SK-N-SH (cell line): ENCODE results near the gene PALLD. TPM values are rescaled to one million over a fixed set of nuclear protein-coding genes. Genes with fewer than 3 reads are reported as not detected.

Source experiments
- CTCF ChIA-PET: fragments of 300-600, 350-600 bp; formaldehyde crosslinking; extraction: SDS; loops from one replicate; lab custom pipeline; 2021; lab: Yijun Ruan, JAX
- POLR2A ChIA-PET: fragments of 350-600 bp; sonication (Branson Sonifier 250); formaldehyde crosslinking; extraction: SDS; loops from one replicate; lab custom pipeline; 2020; ENCODE audit warnings: antibody characterized with exemption, inconsistent platforms; lab: Yijun Ruan, JAX
- DNase-seq: peaks from one replicate; pipeline ENCODE4 v3.0.0; 2012
- H2AFZ ChIP-seq: fragments of 200-600 bp; sonication (generic); 2 replicates; pipeline ENCODE4 v1.8.1; 2016; ENCODE audit warnings: antibody characterized with exemption, mild to moderate bottlenecking, low read depth
- H3F3A ChIP-seq: fragments of 200-600 bp; sonication (generic); replicated peaks from 2 replicates; pipeline ENCODE3; 2016; ENCODE audit warnings: antibody characterized with exemption, mild to moderate bottlenecking; ENCODE audit not compliant: insufficient read depth
- H3K27ac ChIP-seq, 2 experiments: fragments of 200-500 bp in 1 of 2; fragments of 200-600 bp in 1 of 2; sonication (Bioruptor generic) in 1 of 2; sonication (generic), shearing (Covaris generic) in 1 of 2; 2 replicates each; pipeline versions ENCODE4 v1.5.1 to v1.6.1; 2014 to 2016; ENCODE audit warnings: low read depth in 2 of 2, inconsistent platforms in 1 of 2, low read length in 1 of 2, mild to moderate bottlenecking in 1 of 2, mixed read lengths in 1 of 2
- H3K27me3 ChIP-seq: fragments of 200-600 bp; sonication (generic), shearing (Covaris generic); 2 replicates; pipeline ENCODE4 v1.6.1; 2016; ENCODE audit warnings: mixed run types; ENCODE audit not compliant: insufficient read depth
- H3K36me3 ChIP-seq, 2 experiments: fragments of 200-500 bp in 1 of 2; fragments of 200-600 bp in 1 of 2; sonication (Bioruptor generic) in 1 of 2; sonication (generic) in 1 of 2; replicated peaks in 1 of 2; 2 replicates each; pipeline versions ENCODE3 to v1.5.1; 2014 to 2016; ENCODE audit warnings: low read length in 1 of 2, mild to moderate bottlenecking in 1 of 2; ENCODE audit not compliant: insufficient read depth in 2 of 2, control insufficient read depth in 1 of 2
- H3K4me1 ChIP-seq, 2 experiments: fragments of 200-500 bp in 1 of 2; fragments of 200-600 bp in 1 of 2; sonication (Bioruptor generic) in 1 of 2; sonication (generic), shearing (Covaris generic) in 1 of 2; 2 replicates each; pipeline versions ENCODE4 v1.5.1 to v1.6.1; 2014 to 2016; ENCODE audit warnings: low read depth in 1 of 2, low read length in 1 of 2, mixed run types in 1 of 2; ENCODE audit not compliant: insufficient read depth in 2 of 2, control insufficient read depth in 1 of 2
- H3K4me2 ChIP-seq: fragments of 200-600 bp; sonication (generic), shearing (Covaris generic); 2 replicates; pipeline ENCODE4 v1.6.1; 2017; ENCODE audit warnings: mixed run types
- H3K4me3 ChIP-seq, 2 experiments: fragments of 200-500 bp in 1 of 2; fragments of 200-600 bp in 1 of 2; sonication (Bioruptor generic) in 1 of 2; sonication (generic), shearing (Covaris generic) in 1 of 2; 2 replicates each; pipeline versions ENCODE4 v1.5.1 to v1.8.1; 2014 to 2016; ENCODE audit warnings: low read depth in 2 of 2, inconsistent platforms in 1 of 2, low read length in 1 of 2, mild to moderate bottlenecking in 1 of 2, mixed read lengths in 1 of 2, moderate library complexity in 1 of 2
- H3K79me2 ChIP-seq: fragments of 200-600 bp; sonication (generic); 2 replicates; pipeline ENCODE4 v1.8.1; 2017; ENCODE audit warnings: mild to moderate bottlenecking; ENCODE audit not compliant: insufficient read depth
- H3K9ac ChIP-seq: fragments of 200-600 bp; sonication (generic); 2 replicates; pipeline ENCODE4 v1.6.1; 2017; ENCODE audit warnings: mixed run types
- H3K9me2 ChIP-seq: fragments of 200-600 bp; sonication (generic); 2 replicates; pipeline ENCODE4 v1.6.1; 2017; ENCODE audit warnings: mixed run types
- H3K9me3 ChIP-seq: fragments of 200-600 bp; sonication (generic); 2 replicates; pipeline ENCODE4 v1.6.1; 2017; ENCODE audit warnings: mixed run types, mild to moderate bottlenecking, moderate library complexity
- H4K20me1 ChIP-seq: fragments of 200-600 bp; sonication (generic); 2 replicates; pipeline ENCODE4 v1.6.1; 2017; ENCODE audit warnings: mild to moderate bottlenecking, mixed run types; ENCODE audit not compliant: insufficient read depth
- ELF1 ChIP-seq: IDR thresholded peaks from 2 replicates; pipeline ENCODE4 v1.4.0; 2012
- EP300 ChIP-seq, 2 experiments: IDR thresholded peaks; 2 replicates each; pipeline versions ENCODE4 v1.4.0 to v1.6.1; 2012; ENCODE audit warnings: borderline replicate concordance in 1 of 2, low read depth in 1 of 2, low read length in 1 of 2
- EZH2phosphoT487 ChIP-seq: fragments of 200-600 bp; sonication (generic); IDR thresholded peaks from 2 replicates; pipeline ENCODE4 v1.6.1; 2017; ENCODE audit warnings: low read depth, mixed run types, mild to moderate bottlenecking, antibody characterized with exemption, moderate library complexity, borderline replicate concordance
- FOSL2 ChIP-seq: IDR thresholded peaks from 2 replicates; pipeline ENCODE4 v1.4.0; 2012; ENCODE audit warnings: low read depth, mild to moderate bottlenecking, moderate library complexity, borderline replicate concordance
- GABPA ChIP-seq: IDR thresholded peaks from 2 replicates; pipeline ENCODE4 v1.4.0; 2012; ENCODE audit warnings: low read depth, mild to moderate bottlenecking
- GATA2 ChIP-seq: sonication (generic); formaldehyde crosslinking; IDR thresholded peaks from 2 replicates; pipeline ENCODE4 v1.5.0; 2020; ENCODE audit warnings: mild to moderate bottlenecking, missing genetic modification reagents
- JUND ChIP-seq: IDR thresholded peaks from 2 replicates; pipeline ENCODE4 v1.4.0; 2012
- MEF2A ChIP-seq: IDR thresholded peaks from 2 replicates; pipeline ENCODE4 v1.4.0; 2012; ENCODE audit warnings: low read depth, borderline replicate concordance
- NFIC ChIP-seq: IDR thresholded peaks from 2 replicates; pipeline ENCODE4 v1.4.0; 2012; ENCODE audit warnings: borderline replicate concordance
- NRF1 ChIP-seq: IDR thresholded peaks from 2 replicates; pipeline ENCODE4 v1.6.1; 2012; ENCODE audit warnings: low read depth, mild to moderate bottlenecking, low read length
- PBX3 ChIP-seq: IDR thresholded peaks from 2 replicates; pipeline ENCODE4; 2012
- RCOR1 ChIP-seq: fragments of 150-350 bp; IDR thresholded peaks from 2 replicates; pipeline ENCODE4 v1.6.1; 2017; ENCODE audit warnings: antibody characterized with exemption, low read length
- REST ChIP-seq: IDR thresholded peaks from 2 replicates; pipeline ENCODE4 v1.6.1; 2012; ENCODE audit warnings: mild to moderate bottlenecking, low read depth, low read length, moderate library complexity
- SIN3A ChIP-seq: IDR thresholded peaks from 2 replicates; pipeline ENCODE4 v1.6.1; 2012; ENCODE audit warnings: low read depth, mild to moderate bottlenecking, low read length, moderate library complexity, borderline replicate concordance
- SMC3 ChIP-seq: IDR thresholded peaks from 2 replicates; pipeline ENCODE4 v1.6.1; 2012; ENCODE audit warnings: low read depth, low read length, improper control_type of control experiment
- TAF1 ChIP-seq: IDR thresholded peaks from 2 replicates; pipeline ENCODE4 v1.6.1; 2012; ENCODE audit warnings: low read depth, mild to moderate bottlenecking, low read length, moderate library complexity, borderline replicate concordance
- TCF12 ChIP-seq: IDR thresholded peaks from 2 replicates; pipeline ENCODE4 v1.4.0; 2012
- USF1 ChIP-seq: IDR thresholded peaks from 2 replicates; pipeline ENCODE4 v1.4.0; 2012; ENCODE audit warnings: low read depth, borderline replicate concordance
- ZBTB33 ChIP-seq: IDR thresholded peaks from 2 replicates; pipeline ENCODE4 v1.4.0; 2012; ENCODE audit warnings: low read depth, borderline replicate concordance
- WGBS: methylation state at CpG from one replicate; pipeline ENCODE4 v1.1.6; 2017; ENCODE audit warnings: low lambda C conversion rate; 5-methylcytosine and 5-hydroxymethylcytosine counted together
- polyA plus RNA-seq, 3 experiments: library from polyadenylated mRNA; depleted of rRNA; stranded (reverse); fragments of >200 nt; gene quantifications; 2 replicates each; pipeline ENCODE4 v1.2.3, GENCODE V29; 2012

Gene PALLD
- polyA plus RNA-seq, 1 of the 3 experiments (the other 2 are of a cell fraction): 33.0 TPM

- H3K9me3 ChIP-seq: no peaks in the 10 kb centered on the region
- no peaks in the 10 kb centered on the region for H3K79me2 ChIP-seq
- ChIA-PET CTCF (interaction anchor here (1.2 kb wide), 1 partner anchor 10 kb away, joined by 4 read pairs; no protein-coding TSS in a partner anchor), POLR2A (no interaction called here)
- no peak for TF ChIP-seq SIN3A
- no peak for TF ChIP-seq EP300 (IDR thresholded peaks at IDR 0.05; ENCODE audit: borderline replicate concordance in 1 of 2, low read depth in 1 of 2, low read length in 1 of 2)
- no peak for TF ChIP-seq GATA2 (CRISPR knock-in tag)
- no peak for TF ChIP-seq EZH2phosphoT487
- TF ChIP-seq NRF1: no peak
- no peak for TF ChIP-seq RCOR1
- no peak for TF ChIP-seq ZBTB33
- no peak for TF ChIP-seq NFIC
- no peak for TF ChIP-seq SMC3
- TF ChIP-seq GABPA: no peak
- TF ChIP-seq PBX3: no peak
- no peak for TF ChIP-seq MEF2A
- TF ChIP-seq JUND: no peak
- no peak for TF ChIP-seq FOSL2
- TF ChIP-seq TCF12: no peak
- TF ChIP-seq USF1: no peak
- no peak for TF ChIP-seq TAF1
- no peak for TF ChIP-seq ELF1
- no peak for TF ChIP-seq REST
- H3K27ac ChIP-seq: no peak overlapping the region
- H2AFZ ChIP-seq: no peak overlapping the region
- H3K9me2 ChIP-seq: no peaks in the 10 kb centered on the region
- peaks cover 44% of the 10 kb centered on the region for H3F3A ChIP-seq
- no peak overlapping the region for H3K9ac ChIP-seq
- no peaks in the 10 kb centered on the region for H4K20me1 ChIP-seq
- no peaks in the 10 kb centered on the region for H3K36me3 ChIP-seq
- H3K4me1 ChIP-seq: peaks cover 3 to 65% of the 10 kb centered on the region in 2 experiments
- H3K4me2 ChIP-seq: no peak overlapping the region
- H3K27me3 ChIP-seq: no peaks in the 10 kb centered on the region
- WGBS: 92% methylated on average over 4 of the region's 4 CpGs
- DNase-seq: no peak
- no peak overlapping the region for H3K4me3 ChIP-seq
Observed at GRCh38 chr4:168608771-168609170, 111.9 kb downstream of the PALLD start.
